Epithelial cell of umbilical artery (primary cell): ENCODE measurements around the gene RHBG. TPM values are rescaled to one million over a fixed set of nuclear protein-coding genes. Genes with fewer than 3 reads are reported as not detected.

Experiments used
- total RNA-seq: library from RNA; depleted of rRNA; stranded (reverse); fragments of >200 nt; gene quantifications from 2 replicates; pipeline ENCODE4 v1.2.3, GENCODE V29; 2014

Gene RHBG
- not detected in 2 replicates for total RNA-seq

GRCh38 chr1:156368889-156369684 is at the start of gene RHBG:
RHBG (plus strand) TSS chr1:156369211; CDS start chr1:156369250, 39 bp downstream.

GRCh38 chr1:156338180-156338976 is 30.6 kb upstream of the RHBG start, which contains the start of the genes CCT3 and TSACC:
CCT3 (minus strand) TSS chr1:156338292; CDS start chr1:156338184, 108 bp downstream.
TSACC (plus strand) TSS chr1:156338526; CDS start chr1:156339758, 1,232 bp downstream.

Other genes with a start within 250 kb of the RHBG start
- 0.65 and 1.8 TPM in 2 replicates for gene SEMA4A, start 215.6 kb upstream of the RHBG start, total RNA-seq
- gene SLC25A44, start 175.1 kb upstream of the RHBG start, total RNA-seq: 9.9 and 12.3 TPM in 2 replicates
- gene PMF1, start 156.2 kb upstream of the RHBG start, total RNA-seq: 61.1 and 68.4 TPM in 2 replicates
- gene BGLAP, start 127.0 kb upstream of the RHBG start, total RNA-seq: 0.61 and 0.65 TPM in 2 replicates
- under 0.01 and 0.15 TPM in 2 replicates for gene PAQR6, start 121.2 kb upstream of the RHBG start, total RNA-seq
- gene SMG5, start 86.4 kb upstream of the RHBG start, total RNA-seq: 38.0 and 73.6 TPM in 2 replicates
- gene TMEM79, start 84.9 kb upstream of the RHBG start, total RNA-seq: under 0.01 and 0.91 TPM in 2 replicates
- 35.1 and 35.7 TPM in 2 replicates for gene GLMP, start 73.5 kb upstream of the RHBG start, total RNA-seq
- gene VHLL, start 69.9 kb upstream of the RHBG start, total RNA-seq: not detected in 2 replicates
- 818 and 828 TPM in 2 replicates for gene CCT3, start 30.9 kb upstream of the RHBG start, total RNA-seq
- gene TSACC, start 30.7 kb upstream of the RHBG start, total RNA-seq: not detected in 2 replicates
- 2.7 and 3.9 TPM in 2 replicates for gene MEF2D, start 131.6 kb downstream of the RHBG start, total RNA-seq
- 16.6 and 17.2 TPM in 2 replicates for gene IQGAP3, start 203.4 kb downstream of the RHBG start, total RNA-seq
- gene TTC24, start 210.5 kb downstream of the RHBG start, total RNA-seq: not detected in 2 replicates
- 126 TPM in 2 replicates for gene NAXE, start 222.6 kb downstream of the RHBG start, total RNA-seq
- gene GPATCH4, start 232.3 kb downstream of the RHBG start, total RNA-seq: 29.6 and 34.5 TPM in 2 replicates